ENCODE results near the gene ZFAND2A. TPM values are rescaled to one million over a fixed set of nuclear protein-coding genes. Genes with fewer than 3 reads are reported as not detected.
"Not testable (repeated sequence)": the region's sequence is repeated elsewhere in the genome, so short reads cannot be mapped to it uniquely, and the experiment has no call there.

The ZFAND2A gene
- total RNA-seq, 1 donor = 13.0 TPM

GRCh38 chr7:1201916-1202315 lies 41.9 kb upstream of the ZFAND2A start:
- no peak overlapping the region for H3K4me3 ChIP-seq (ENCODE audit: insufficient read depth, low read length)
- H3K27me3 ChIP-seq (ENCODE audit: insufficient read depth, low read length) = peaks cover 17% of the 10 kb centered on the region
- H3K79me2 ChIP-seq (ENCODE audit: insufficient read depth, low read length) = no peaks in the 10 kb centered on the region
- peaks cover 7% of the 10 kb centered on the region for H3K4me1 ChIP-seq (ENCODE audit: insufficient read depth, low read length)
- no peaks in the 10 kb centered on the region for H4K20me1 ChIP-seq (ENCODE audit: insufficient read depth, low read length)
- no peak overlapping the region for H2AFZ ChIP-seq (ENCODE audit: low read length)
- no peaks in the 10 kb centered on the region for H3K36me3 ChIP-seq (ENCODE audit: insufficient read depth, low read length)
- no peak overlapping the region for H3K4me2 ChIP-seq (ENCODE audit: insufficient read depth, low read length)
- DNase-seq (ENCODE audit: insufficient read length, low spot score, missing footprints) = peak; percentile 41
- no peak for TF ChIP-seq CTCF (IDR thresholded peaks at IDR 0.05; ENCODE audit: extremely low read depth, low read depth, low read length)
- H3K27ac ChIP-seq (ENCODE audit: low read depth, low read length) = no peak overlapping the region
- no peaks in the 10 kb centered on the region for H3K9me3 ChIP-seq (ENCODE audit: low read depth, low read length)

- Histone ChIP-seq H3K4me1 (ENCODE audit: insufficient read depth, low read length) (peaks cover 7% of the 10 kb centered on the region), H3K9me3 (ENCODE audit: low read depth, low read length) (no peaks in the 10 kb centered on the region), H3K4me2 (ENCODE audit: insufficient read depth, low read length) (no peak overlapping the region), H4K20me1 (ENCODE audit: insufficient read depth, low read length) (no peaks in the 10 kb centered on the region), H3K36me3 (ENCODE audit: insufficient read depth, low read length) (no peaks in the 10 kb centered on the region), H3K4me3 (ENCODE audit: insufficient read depth, low read length) (no peak overlapping the region), H3K27me3 (ENCODE audit: insufficient read depth, low read length) (peaks cover 15% of the 10 kb centered on the region), H3K27ac (ENCODE audit: low read depth, low read length) (no peak overlapping the region), H2AFZ (ENCODE audit: low read length) (no peak overlapping the region), H3K79me2 (ENCODE audit: insufficient read depth, low read length) (no peaks in the 10 kb centered on the region)
- no peak for TF ChIP-seq CTCF (IDR thresholded peaks at IDR 0.05; ENCODE audit: extremely low read depth, low read depth, low read length)
- no peak for DNase-seq (ENCODE audit: insufficient read length, low spot score, missing footprints)
Observed at GRCh38 chr7:1200045-1200444, 40.0 kb upstream of the ZFAND2A start.

GRCh38 chr7:1197997-1198625 lies 38.1 kb upstream of the ZFAND2A start:
- TF ChIP-seq CTCF (IDR thresholded peaks at IDR 0.05; ENCODE audit: extremely low read depth, low read depth, low read length) = no peak
- Histone ChIP-seq H3K79me2 (ENCODE audit: insufficient read depth, low read length) (no peaks in the 10 kb centered on the region), H2AFZ (ENCODE audit: low read length) (peak overlapping the region; percentile 82), H3K27ac (ENCODE audit: low read depth, low read length) (peak overlapping the region; percentile 66), H3K27me3 (ENCODE audit: insufficient read depth, low read length) (peaks cover 7% of the 10 kb centered on the region), H3K4me3 (ENCODE audit: insufficient read depth, low read length) (peak overlapping the region; percentile 46), H4K20me1 (ENCODE audit: insufficient read depth, low read length) (no peaks in the 10 kb centered on the region), H3K9me3 (ENCODE audit: low read depth, low read length) (no peaks in the 10 kb centered on the region), H3K36me3 (ENCODE audit: insufficient read depth, low read length) (no peaks in the 10 kb centered on the region), H3K4me2 (ENCODE audit: insufficient read depth, low read length) (peak overlapping the region; percentile 68), H3K4me1 (ENCODE audit: insufficient read depth, low read length) (peaks cover 7% of the 10 kb centered on the region)
- peak; percentile 98 for DNase-seq (ENCODE audit: insufficient read length, low spot score, missing footprints)

GRCh38 chr7:1196950-1197349 lies 37.0 kb upstream of the ZFAND2A start:
- Histone ChIP-seq H3K4me1 (ENCODE audit: insufficient read depth, low read length) (peaks cover 12% of the 10 kb centered on the region), H3K27ac (ENCODE audit: low read depth, low read length) (no peak overlapping the region), H3K9me3 (ENCODE audit: low read depth, low read length) (no peaks in the 10 kb centered on the region), H3K4me3 (ENCODE audit: insufficient read depth, low read length) (no peak overlapping the region), H2AFZ (ENCODE audit: low read length) (no peak overlapping the region), H3K4me2 (ENCODE audit: insufficient read depth, low read length) (no peak overlapping the region), H3K36me3 (ENCODE audit: insufficient read depth, low read length) (no peaks in the 10 kb centered on the region), H4K20me1 (ENCODE audit: insufficient read depth, low read length) (no peaks in the 10 kb centered on the region), H3K79me2 (ENCODE audit: insufficient read depth, low read length) (no peaks in the 10 kb centered on the region), H3K27me3 (ENCODE audit: insufficient read depth, low read length) (peaks cover 7% of the 10 kb centered on the region)
- no peak for DNase-seq (ENCODE audit: insufficient read length, low spot score, missing footprints)
- no peak for TF ChIP-seq CTCF (IDR thresholded peaks at IDR 0.05; ENCODE audit: extremely low read depth, low read depth, low read length)

- not testable (repeated sequence) for H4K20me1 ChIP-seq (ENCODE audit: insufficient read depth, low read length); H3K79me2 ChIP-seq (ENCODE audit: insufficient read depth, low read length); DNase-seq (ENCODE audit: insufficient read length, low spot score, missing footprints); H2AFZ ChIP-seq (ENCODE audit: low read length); H3K9me3 ChIP-seq (ENCODE audit: low read depth, low read length); H3K4me3 ChIP-seq (ENCODE audit: insufficient read depth, low read length); H3K4me2 ChIP-seq (ENCODE audit: insufficient read depth, low read length); H3K27ac ChIP-seq (ENCODE audit: low read depth, low read length); H3K27me3 ChIP-seq (ENCODE audit: insufficient read depth, low read length); H3K36me3 ChIP-seq (ENCODE audit: insufficient read depth, low read length)
- H3K4me1 ChIP-seq (ENCODE audit: insufficient read depth, low read length) = peaks cover 12% of the 10 kb centered on the region
Observed at GRCh38 chr7:1196441-1196840, 36.4 kb upstream of the ZFAND2A start.
